ENCODE results near the gene HOXC6. TPM values are rescaled to one million over a fixed set of nuclear protein-coding genes. Genes with fewer than 3 reads are reported as not detected.
A peak's percentile ranks its signal among the peaks of the same experiment; 100 is the strongest.
"Not testable (repeated sequence)": the region's sequence is repeated elsewhere in the genome, so short reads cannot be mapped to it uniquely, and the experiment has no call there.

Gene HOXC6
- total RNA-seq, 2 donors from 2014 or later: 0.15 TPM; not detected in 1

DNA sequence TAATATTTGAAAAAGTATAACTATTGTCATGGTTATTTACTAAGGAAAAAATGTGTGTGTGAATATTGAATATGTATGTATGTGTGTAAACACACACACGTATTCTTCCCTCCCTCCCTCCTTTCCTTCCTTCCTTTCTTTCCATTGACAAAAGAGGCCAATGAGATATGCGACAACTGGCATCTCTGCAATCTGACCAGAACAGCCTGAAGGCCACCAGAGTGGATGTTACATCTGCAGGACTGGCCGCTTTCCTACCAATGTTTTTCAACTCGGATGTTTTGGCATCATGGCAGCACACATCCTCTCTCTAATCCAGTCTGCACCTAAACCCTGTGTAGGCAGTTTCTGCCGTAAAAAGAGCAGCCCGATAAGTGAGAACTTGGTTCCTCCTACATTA, 46.1 kb downstream of the HOXC6 start:
- Histone ChIP-seq H3K27me3 (no peaks in the 10 kb centered on the region), H3K27ac (no peak overlapping the region), H3K4me3 (no peak overlapping the region), H3K36me3 (no peaks in the 10 kb centered on the region), H3K9ac (ENCODE audit: low read depth in 2 of 2, low read length in 2 of 2) (no peak overlapping the region), H3K9me3 (no peaks in the 10 kb centered on the region), H3K4me1 (no peaks in the 10 kb centered on the region)
- TF ChIP-seq, protein P1, sequence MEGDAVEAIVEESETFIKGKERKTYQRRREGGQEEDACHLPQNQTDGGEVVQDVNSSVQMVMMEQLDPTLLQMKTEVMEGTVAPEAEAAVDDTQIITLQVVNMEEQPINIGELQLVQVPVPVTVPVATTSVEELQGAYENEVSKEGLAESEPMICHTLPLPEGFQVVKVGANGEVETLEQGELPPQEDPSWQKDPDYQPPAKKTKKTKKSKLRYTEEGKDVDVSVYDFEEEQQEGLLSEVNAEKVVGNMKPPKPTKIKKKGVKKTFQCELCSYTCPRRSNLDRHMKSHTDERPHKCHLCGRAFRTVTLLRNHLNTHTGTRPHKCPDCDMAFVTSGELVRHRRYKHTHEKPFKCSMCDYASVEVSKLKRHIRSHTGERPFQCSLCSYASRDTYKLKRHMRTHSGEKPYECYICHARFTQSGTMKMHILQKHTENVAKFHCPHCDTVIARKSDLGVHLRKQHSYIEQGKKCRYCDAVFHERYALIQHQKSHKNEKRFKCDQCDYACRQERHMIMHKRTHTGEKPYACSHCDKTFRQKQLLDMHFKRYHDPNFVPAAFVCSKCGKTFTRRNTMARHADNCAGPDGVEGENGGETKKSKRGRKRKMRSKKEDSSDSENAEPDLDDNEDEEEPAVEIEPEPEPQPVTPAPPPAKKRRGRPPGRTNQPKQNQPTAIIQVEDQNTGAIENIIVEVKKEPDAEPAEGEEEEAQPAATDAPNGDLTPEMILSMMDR (IDR thresholded peaks at IDR 0.05): no peak
- intact Hi-C loops (cut with DNase I): no loop called here
- DNase-seq: no peak

DNA sequence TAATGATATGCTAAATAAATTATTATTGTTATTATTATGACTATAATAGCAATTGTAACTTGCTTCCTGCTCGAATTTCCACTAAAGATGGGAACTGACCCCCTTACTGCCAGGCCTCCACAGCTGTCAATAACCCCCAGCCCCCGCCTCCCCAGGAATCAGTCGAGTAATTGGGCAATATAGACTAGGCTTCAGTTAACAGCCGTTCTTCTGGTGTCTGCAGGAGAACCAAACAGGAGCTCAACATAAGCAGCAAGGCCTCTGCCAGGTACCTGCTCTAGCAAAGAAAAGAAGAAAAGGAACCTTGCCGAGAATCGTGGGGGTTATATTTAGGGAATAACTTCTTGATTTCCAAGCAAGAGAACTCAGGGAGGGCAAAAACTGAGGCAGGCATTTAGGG, 47.2 kb downstream of the HOXC6 start:
- Histone ChIP-seq H3K27ac (no peak overlapping the region), H3K36me3 (no peaks in the 10 kb centered on the region), H3K9ac (ENCODE audit: low read depth in 2 of 2, low read length in 2 of 2) (no peak overlapping the region), H3K4me3 (no peak overlapping the region), H3K4me1 (no peaks in the 10 kb centered on the region), H3K27me3 (no peaks in the 10 kb centered on the region), H3K9me3 (no peaks in the 10 kb centered on the region)
- intact Hi-C loops (cut with DNase I): no loop called here
- DNase-seq: no peak
- TF ChIP-seq, protein P1 (IDR thresholded peaks at IDR 0.05): no peak

DNA sequence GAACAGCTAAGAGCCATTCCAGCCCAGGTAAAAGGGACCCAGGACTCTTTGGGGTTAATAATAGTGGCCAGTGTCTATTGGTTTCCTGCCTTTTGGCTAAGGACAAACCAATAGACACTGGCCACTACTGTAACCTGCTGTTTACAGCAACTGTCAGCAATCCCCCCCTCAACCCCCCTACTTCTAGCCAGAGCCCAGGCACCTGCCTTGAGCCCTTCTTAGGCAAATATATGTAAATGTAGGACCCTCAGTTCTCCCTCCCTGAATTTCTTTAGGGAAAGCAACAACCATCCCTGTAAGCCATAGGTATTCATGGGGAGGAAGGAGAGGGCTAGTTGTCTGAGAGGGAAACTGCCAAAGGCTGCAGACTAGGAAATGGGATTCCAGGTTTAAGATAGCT, 47.7 kb downstream of the HOXC6 start:
- intact Hi-C loops (cut with DNase I): no loop called here
- Histone ChIP-seq H3K36me3 (no peaks in the 10 kb centered on the region), H3K9ac (ENCODE audit: low read depth in 2 of 2, low read length in 2 of 2) (no peak overlapping the region), H3K4me1 (no peaks in the 10 kb centered on the region), H3K27me3 (no peaks in the 10 kb centered on the region), H3K27ac (no peak overlapping the region), H3K4me3 (no peak overlapping the region), H3K9me3 (no peaks in the 10 kb centered on the region)
- TF ChIP-seq, protein P1 (IDR thresholded peaks at IDR 0.05): no peak
- no peak for DNase-seq

DNA sequence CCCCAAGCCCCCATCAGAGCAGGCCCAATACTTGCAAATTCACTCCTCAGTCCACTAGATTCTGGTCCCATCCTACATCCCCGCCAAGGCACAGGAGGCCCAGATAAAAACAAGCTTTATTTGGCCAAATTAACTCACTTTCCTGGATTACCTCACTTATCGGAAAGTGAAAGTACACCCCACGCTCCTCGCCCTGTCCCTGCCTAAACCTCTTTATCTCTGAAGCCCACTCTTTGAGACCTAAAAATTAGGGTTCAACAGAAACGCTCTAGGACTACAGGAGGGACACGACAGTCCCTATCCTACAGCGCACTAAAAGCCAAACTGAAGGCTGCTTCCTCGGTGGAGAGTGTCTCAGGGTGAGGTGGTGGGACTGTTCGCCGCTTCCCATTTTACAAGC, 49.6 kb downstream of the HOXC6 start:
- H3K9ac ChIP-seq (ENCODE audit: low read depth in 2 of 2, low read length in 2 of 2); DNase-seq; H3K36me3 ChIP-seq; intact Hi-C loops (cut with DNase I); H3K27ac ChIP-seq; H3K27me3 ChIP-seq; H3K4me3 ChIP-seq; H3K9me3 ChIP-seq; H3K4me1 ChIP-seq: not testable (repeated sequence)

DNA sequence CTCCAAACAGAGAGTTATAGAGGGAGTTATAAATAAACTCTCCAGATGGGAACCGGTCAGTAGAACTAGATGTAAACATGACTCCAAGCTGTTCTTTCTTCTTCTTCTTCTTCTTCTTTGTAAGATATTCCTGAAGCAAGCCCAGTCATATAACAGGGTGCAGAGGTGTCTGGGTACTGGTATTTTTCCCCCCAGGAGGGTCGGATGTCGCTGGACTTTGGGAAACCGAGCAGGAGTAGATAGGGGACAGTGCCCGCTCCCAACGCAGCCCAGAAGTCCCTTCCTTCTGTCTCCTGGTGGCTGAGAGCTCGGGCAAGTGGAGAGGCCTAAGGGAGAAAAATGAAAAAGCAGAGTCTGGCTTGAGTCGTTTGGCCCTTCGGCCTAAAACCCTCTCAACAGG, 50.9 kb downstream of the HOXC6 start:
- H3K9ac ChIP-seq (ENCODE audit: low read depth in 2 of 2, low read length in 2 of 2); H3K27me3 ChIP-seq; intact Hi-C loops (cut with DNase I); DNase-seq; H3K4me1 ChIP-seq; H3K4me3 ChIP-seq; H3K9me3 ChIP-seq; H3K27ac ChIP-seq; H3K36me3 ChIP-seq: not testable (repeated sequence)

Small RNAs within 50 kb of the gene (microRNA-seq; reads per million reads assigned to microRNA genes)
- 1,099 reads per million, percentile 81 among the genes with 10 or more reads in this experiment for gene MIR196A2
- 13.2 reads per million, percentile 21 among the genes with 10 or more reads in this experiment for gene MIR615

Other genes starting within 250 kb of the HOXC6 start
- not detected for gene HOXC13, start 89.6 kb upstream of the HOXC6 start, total RNA-seq
- not detected for gene HOXC12, start 73.5 kb upstream of the HOXC6 start, total RNA-seq
- not detected for gene HOXC11, start 55.3 kb upstream of the HOXC6 start, total RNA-seq
- not detected for gene HOTAIR, start 53.5 kb upstream of the HOXC6 start, total RNA-seq
- gene HOXC10, start 43.3 kb upstream of the HOXC6 start, total RNA-seq: not detected
- gene HOXC9, start 28.3 kb upstream of the HOXC6 start, total RNA-seq: not detected
- not detected for gene HOXC8, start 19.5 kb upstream of the HOXC6 start, total RNA-seq
- not detected for gene HOXC5, start 4.6 kb downstream of the HOXC6 start, total RNA-seq
- gene HOXC4, start 25.4 kb downstream of the HOXC6 start, total RNA-seq: not detected
- 10 to 100 TPM; 22.0 to 31.0 TPM for gene SMUG1, start 160.5 kb downstream of the HOXC6 start, total RNA-seq

Measured in colonic mucosa (tissue), 4 donors.